Activated CD4-positive, alpha-beta T cell treated with anti-CD3 and anti-CD28 coated beads for 36 hours (primary cell): ENCODE results near the gene ENDOU. TPM values are rescaled to one million over a fixed set of nuclear protein-coding genes. Genes with fewer than 3 reads are reported as not detected.

Experiments
- ATAC-seq: fragments of 200-7000 bp; cut with Tn5 transposase; one replicate; pipeline ENCODE4 v1.10.0; 2021; ENCODE audit warnings: mild to moderate bottlenecking, moderate library complexity
- CTCF ChIA-PET: fragments of 350-600 bp; sonication (Branson Sonifier 250); formaldehyde crosslinking; loops from one replicate; lab custom pipeline; 2021; ENCODE audit warnings: antibody characterized with exemption; lab: Charles Lee
- POLR2A ChIA-PET: fragments of 350-600 bp; sonication (Branson Sonifier 250); formaldehyde crosslinking; loops from one replicate; lab custom pipeline; 2021; ENCODE audit warnings: antibody characterized with exemption, inconsistent platforms; lab: Charles Lee
- DNase-seq: peaks from one replicate; pipeline ENCODE4 v3.0.0-alpha.2; 2020
- H3K27ac Mint-ChIP-seq: one replicate; pipeline ENCODE4 v1.8.0; 2021; ENCODE audit warnings: mixed read lengths
- H3K27me3 Mint-ChIP-seq: one replicate; pipeline ENCODE4 v1.8.0; 2021; ENCODE audit warnings: mixed read lengths
- H3K36me3 Mint-ChIP-seq: one replicate; pipeline ENCODE4 v1.8.0; 2021; ENCODE audit warnings: low read depth, mixed read lengths
- H3K4me1 Mint-ChIP-seq: one replicate; pipeline ENCODE4 v1.8.0; 2021; ENCODE audit warnings: mixed read lengths
- H3K4me3 Mint-ChIP-seq: one replicate; pipeline ENCODE4 v1.8.0; 2021; ENCODE audit warnings: mild to moderate bottlenecking, moderate library complexity, mixed read lengths
- H3K9me3 Mint-ChIP-seq: one replicate; pipeline ENCODE4 v1.8.0; 2021; ENCODE audit warnings: low read depth, mixed read lengths
- intact Hi-C, 2 experiments: fragments of 100-400 bp; cut with DNase I in 1 of 2; cut with micrococcal nuclease in 1 of 2; formaldehyde crosslinking; loops; one replicate each; pipeline versions ENCODE4 v1.14.2 to v1.15.1; 2022 to 2024; cut with DNase I, micrococcal nuclease
- total RNA-seq, 2 experiments: library from RNA; stranded (reverse); gene quantifications; one replicate each; pipeline ENCODE4 v1.2.3, GENCODE V29; 2021

The ENDOU gene
- total RNA-seq, 2 experiments from 2014 or later = not detected

DNA sequence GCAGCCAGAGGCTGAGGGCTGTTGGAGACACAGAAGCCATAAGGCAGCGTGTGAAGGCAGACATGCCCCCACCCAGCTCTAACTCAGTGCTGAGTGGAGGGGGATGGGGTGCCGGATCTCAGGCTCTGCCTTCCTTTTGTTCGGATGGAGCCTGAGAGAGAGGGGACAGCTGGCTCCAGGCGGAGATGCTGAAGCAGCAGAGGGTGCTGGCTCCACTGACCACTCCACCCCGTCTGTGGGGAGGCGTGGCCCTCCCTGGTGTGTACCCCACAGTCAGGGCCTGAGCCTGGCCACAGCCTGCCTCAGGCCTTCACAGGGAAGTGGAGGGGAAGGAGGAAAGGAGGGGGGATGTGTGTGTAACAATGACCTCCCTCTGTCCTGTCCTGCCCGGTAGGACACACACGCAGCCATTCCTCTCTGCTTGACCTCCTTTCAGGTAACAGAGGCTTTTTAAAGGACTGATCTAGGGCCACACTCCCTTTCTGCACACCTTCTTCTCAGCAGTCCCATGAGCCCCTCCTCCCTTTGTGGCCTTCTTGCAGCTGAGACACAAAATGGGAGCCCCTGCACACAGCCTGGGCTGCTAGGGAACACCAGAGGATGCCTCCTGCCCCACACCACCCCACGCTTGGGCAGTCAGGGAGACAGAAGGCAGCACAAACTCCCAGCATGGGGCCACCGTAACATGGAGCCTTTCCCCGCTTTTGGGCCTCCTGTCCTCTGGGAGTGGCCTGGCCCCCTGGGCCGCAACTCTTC lies 9.6 kb upstream of the ENDOU start:
- intact Hi-C loops = no loop called here
- no peak overlapping the region for H3K4me3 Mint-ChIP-seq
- ATAC-seq = no peak
- no peak overlapping the region for H3K27ac Mint-ChIP-seq
- no peaks in the 10 kb centered on the region for H3K27me3 Mint-ChIP-seq
- H3K9me3 Mint-ChIP-seq = no peaks in the 10 kb centered on the region
- no peaks in the 10 kb centered on the region for H3K36me3 Mint-ChIP-seq
- POLR2A ChIA-PET = no interaction called here
- peaks cover 4% of the 10 kb centered on the region for H3K4me1 Mint-ChIP-seq
- CTCF ChIA-PET = interaction anchor here (0.8 to 6.5 kb wide), 3 partner anchors 7 to 32 kb away, joined by 4 to 63 read pairs (median 7); no protein-coding TSS in a partner anchor
- no peak for DNase-seq

DNA sequence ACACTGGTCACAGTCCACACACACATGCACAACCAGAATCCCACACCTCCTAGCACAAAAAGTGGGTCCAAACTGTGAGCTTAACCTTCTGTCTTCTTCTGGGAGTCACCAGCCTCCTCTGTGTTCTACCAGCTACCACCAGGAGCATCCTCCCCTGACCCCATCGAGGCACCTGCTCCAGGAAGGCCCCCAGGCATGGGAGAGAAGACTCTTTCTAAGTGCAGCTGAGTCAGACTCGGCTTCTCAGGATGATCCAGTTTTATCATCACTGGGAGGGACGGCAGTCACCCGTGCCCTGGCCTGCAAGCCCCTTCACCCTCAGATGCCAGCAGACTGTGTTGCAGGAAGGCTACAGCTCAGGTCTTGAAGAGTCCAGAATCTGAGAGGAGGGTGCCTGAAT lies 7.9 kb upstream of the ENDOU start:
- ATAC-seq (no peak), DNase-seq (no peak)
- ChIA-PET CTCF (interaction anchor here (0.8 to 6.5 kb wide), 8 partner anchors 9 to 104 kb away, joined by 3 to 63 read pairs (median 4); no protein-coding TSS in a partner anchor), POLR2A (interaction anchor here (0.5 to 0.6 kb wide), 2 partner anchors 31 to 109 kb away, joined by 3 to 5 read pairs; no protein-coding TSS in a partner anchor)
- intact Hi-C loops = no loop called here
- Mint-ChIP-seq H3K9me3 (no peaks in the 10 kb centered on the region), H3K4me3 (no peak overlapping the region), H3K4me1 (no peaks in the 10 kb centered on the region), H3K36me3 (no peaks in the 10 kb centered on the region), H3K27ac (no peak overlapping the region), H3K27me3 (no peaks in the 10 kb centered on the region)

- Mint-ChIP-seq H3K36me3 (no peaks in the 10 kb centered on the region), H3K4me3 (no peak overlapping the region), H3K9me3 (no peaks in the 10 kb centered on the region), H3K27me3 (no peaks in the 10 kb centered on the region), H3K27ac (no peak overlapping the region), H3K4me1 (no peaks in the 10 kb centered on the region)
- POLR2A ChIA-PET = interaction anchor here (0.5 to 0.7 kb wide), 2 partner anchors 9 to 110 kb away, joined by 3 read pairs; no protein-coding TSS in a partner anchor
- CTCF ChIA-PET = interaction anchor here (0.6 to 6.5 kb wide), 7 partner anchors 10 to 539 kb away, joined by 3 to 63 read pairs (median 4); no protein-coding TSS in a partner anchor
- intact Hi-C loops = no loop called here
- ATAC-seq = no peak
- no peak for DNase-seq
Measured at GRCh38 chr12:47732504-47732903, 7.2 kb upstream of the ENDOU start.

DNA sequence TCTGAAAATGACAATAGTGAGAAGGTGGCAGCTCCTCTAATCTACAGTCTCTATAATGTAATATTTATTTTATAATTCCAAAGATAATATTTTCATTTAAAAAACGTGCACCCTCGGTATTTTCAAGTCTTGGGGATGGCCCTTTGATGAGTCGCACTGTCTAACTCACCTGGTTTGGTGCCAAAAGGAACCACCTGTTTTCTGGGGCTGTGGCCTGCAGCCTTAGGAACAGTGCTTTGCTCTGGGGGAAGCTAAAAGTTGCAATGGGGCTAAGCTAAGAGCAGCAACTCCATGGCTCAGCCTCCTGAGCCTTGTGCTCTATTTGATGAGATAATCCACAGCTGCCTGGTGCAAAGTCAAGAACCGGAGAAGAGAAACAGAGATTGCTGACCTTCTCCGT lies 6.4 kb upstream of the ENDOU start:
- ATAC-seq = no peak
- Mint-ChIP-seq H3K27ac (no peak overlapping the region), H3K4me3 (no peak overlapping the region), H3K27me3 (no peaks in the 10 kb centered on the region), H3K9me3 (no peaks in the 10 kb centered on the region), H3K36me3 (no peaks in the 10 kb centered on the region), H3K4me1 (no peaks in the 10 kb centered on the region)
- intact Hi-C loops = no loop called here
- CTCF ChIA-PET = interaction anchor here (0.6 to 6.5 kb wide), 7 partner anchors 10 to 538 kb away, joined by 3 to 63 read pairs (median 4); no protein-coding TSS in a partner anchor
- DNase-seq = no peak
- POLR2A ChIA-PET = interaction anchor here (0.7 kb wide), 1 partner anchor 9 kb away, joined by 3 read pairs; no protein-coding TSS in a partner anchor

DNA sequence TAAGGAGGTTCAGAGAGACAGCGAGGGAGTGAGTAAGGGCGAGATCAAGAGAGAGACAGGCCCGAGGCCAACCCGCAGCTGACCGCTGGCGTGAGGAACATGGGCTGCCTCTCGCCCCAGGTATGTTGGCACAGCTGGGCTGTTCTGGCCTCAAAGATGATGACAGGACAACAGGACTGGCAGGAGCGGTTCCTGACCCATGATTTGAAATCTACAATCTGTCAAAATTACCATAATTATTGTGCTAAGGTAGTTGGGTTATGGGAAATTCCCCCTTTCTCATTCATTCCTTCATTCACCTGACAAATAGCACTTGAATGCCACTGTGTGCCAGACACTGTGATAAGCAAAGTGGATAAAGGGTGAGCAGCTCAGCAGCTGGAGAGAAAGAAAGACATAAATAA lies 5.1 kb upstream of the ENDOU start:
- ATAC-seq (no peak), DNase-seq (no peak)
- CTCF ChIA-PET = interaction anchor here (1.2 to 6.5 kb wide), 3 partner anchors 12 to 15 kb away, joined by 3 to 63 read pairs (median 10); no protein-coding TSS in a partner anchor
- no peaks in the 10 kb centered on the region for H3K36me3 Mint-ChIP-seq
- intact Hi-C loops = no loop called here
- H3K27ac Mint-ChIP-seq = no peak overlapping the region
- H3K4me1 Mint-ChIP-seq = peaks cover 10% of the 10 kb centered on the region
- H3K9me3 Mint-ChIP-seq = no peaks in the 10 kb centered on the region
- no peaks in the 10 kb centered on the region for H3K27me3 Mint-ChIP-seq
- H3K4me3 Mint-ChIP-seq = no peak overlapping the region
- POLR2A ChIA-PET = no interaction called here

DNA sequence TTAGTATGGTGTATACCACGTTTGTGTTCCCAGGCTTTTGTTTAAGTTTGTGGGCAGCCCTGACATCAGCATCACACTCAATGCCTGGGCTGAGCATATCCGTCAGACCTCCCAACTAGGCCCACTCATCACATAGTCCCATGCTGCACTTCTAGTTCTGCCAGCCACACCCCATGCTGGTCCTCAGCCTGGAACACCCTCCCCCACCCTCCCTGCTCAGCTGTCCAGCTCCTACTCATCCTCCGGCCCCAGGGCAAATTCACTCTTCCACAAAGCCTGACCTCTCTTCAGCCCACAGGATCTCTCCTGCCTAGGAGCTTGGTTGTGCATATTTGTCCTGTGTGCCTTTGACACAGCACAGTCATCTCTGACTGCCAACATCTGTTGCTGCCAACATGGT lies 3.9 kb upstream of the ENDOU start:
- H3K36me3 Mint-ChIP-seq = no peaks in the 10 kb centered on the region
- CTCF ChIA-PET = interaction anchor here (0.6 to 6.5 kb wide), 5 partner anchors 11 to 78 kb away, joined by 3 to 63 read pairs (median 4); no protein-coding TSS in a partner anchor

GRCh38 chr12:47725893-47726292 lies 603 bp upstream of the ENDOU start:
- peaks cover 18% of the 10 kb centered on the region for H3K4me1 Mint-ChIP-seq
- H3K27me3 Mint-ChIP-seq = no peaks in the 10 kb centered on the region
- H3K4me3 Mint-ChIP-seq = no peak overlapping the region
- ChIA-PET POLR2A (no interaction called here), CTCF (interaction anchor here (0.6 to 22.8 kb wide), 12 partner anchors 11 to 427 kb away, joined by 3 to 341 read pairs (median 5); partner anchors contain the start of gene SLC48A1)
- H3K27ac Mint-ChIP-seq = no peak overlapping the region
- intact Hi-C loops = no loop called here
- peak; percentile 28 for DNase-seq
- no peaks in the 10 kb centered on the region for H3K9me3 Mint-ChIP-seq
- ATAC-seq = peak; percentile 79
- H3K36me3 Mint-ChIP-seq = no peaks in the 10 kb centered on the region

More for the DNA sequence above, 3.9 kb upstream of the ENDOU start:
- no peaks in the 10 kb centered on the region for H3K27me3 Mint-ChIP-seq
- POLR2A ChIA-PET = interaction anchor here (0.5 kb wide), 1 partner anchor 322 kb away, joined by 4 read pairs; no protein-coding TSS in a partner anchor
- H3K4me1 Mint-ChIP-seq = peaks cover 10% of the 10 kb centered on the region
- no peak for DNase-seq
- intact Hi-C loops = no loop called here
- no peak for ATAC-seq
- no peaks in the 10 kb centered on the region for H3K9me3 Mint-ChIP-seq
- no peak overlapping the region for H3K4me3 Mint-ChIP-seq
- H3K27ac Mint-ChIP-seq = no peak overlapping the region

DNA sequence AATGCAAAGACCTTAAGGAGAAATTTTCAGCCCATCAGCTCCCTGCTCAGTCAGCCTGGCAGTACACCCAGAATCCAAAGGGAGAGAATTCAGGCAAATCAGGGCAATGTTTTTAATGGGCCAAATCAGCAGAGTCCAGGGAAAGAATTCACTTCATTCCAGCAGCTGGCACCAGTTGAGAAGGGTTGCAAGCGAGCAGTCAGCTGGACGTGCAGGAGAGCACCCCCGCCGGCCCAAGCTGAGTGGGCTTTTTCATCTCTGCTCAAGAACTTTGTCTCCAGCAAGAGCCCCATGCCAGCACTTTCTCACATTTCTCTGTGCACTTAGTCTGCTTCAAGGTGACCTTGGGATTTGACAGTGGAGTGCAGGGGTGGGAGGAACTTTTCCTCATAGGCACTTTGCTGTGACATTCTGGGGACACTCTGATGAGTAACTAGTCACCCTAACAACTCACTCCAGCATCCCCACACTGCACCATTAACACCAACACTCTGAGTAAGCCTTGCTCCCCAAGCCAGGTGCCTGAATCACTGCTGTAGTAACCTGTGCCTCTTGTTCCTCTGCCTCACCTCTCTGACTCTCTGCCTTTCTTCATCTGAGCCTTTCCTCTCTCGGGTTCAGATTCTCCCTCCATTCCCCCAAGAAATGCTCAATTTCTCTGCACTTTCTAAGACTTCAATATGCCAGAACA lies 2.2 kb downstream of the ENDOU start:
- CTCF ChIA-PET = interaction anchor here (0.6 to 22.8 kb wide), 10 partner anchors 11 to 212 kb away, joined by 3 to 341 read pairs (median 4); partner anchors contain the start of gene SLC48A1
- POLR2A ChIA-PET = no interaction called here
- ATAC-seq = peak; percentile 49
- no peak overlapping the region for H3K27ac Mint-ChIP-seq
- intact Hi-C loops = no loop called here
- DNase-seq = no peak
- H3K27me3 Mint-ChIP-seq = no peaks in the 10 kb centered on the region
- no peak overlapping the region for H3K4me3 Mint-ChIP-seq
- H3K9me3 Mint-ChIP-seq = no peaks in the 10 kb centered on the region
- peaks cover 5% of the 10 kb centered on the region for H3K36me3 Mint-ChIP-seq
- H3K4me1 Mint-ChIP-seq = peaks cover 19% of the 10 kb centered on the region

- Mint-ChIP-seq H3K36me3 (peaks cover 5% of the 10 kb centered on the region), H3K27ac (no peak overlapping the region), H3K4me3 (no peak overlapping the region), H3K4me1 (peaks cover 27% of the 10 kb centered on the region), H3K9me3 (no peaks in the 10 kb centered on the region), H3K27me3 (no peaks in the 10 kb centered on the region)
- ChIA-PET POLR2A (no interaction called here), CTCF (interaction anchor here (0.9 to 22.8 kb wide), 4 partner anchors 12 to 112 kb away, joined by 4 to 341 read pairs (median 6); partner anchors contain the start of gene SLC48A1)
- no peak for DNase-seq
- no peak for ATAC-seq
- intact Hi-C loops = no loop called here
Measured at GRCh38 chr12:47722136-47722834, 3.0 kb downstream of the ENDOU start.

DNA sequence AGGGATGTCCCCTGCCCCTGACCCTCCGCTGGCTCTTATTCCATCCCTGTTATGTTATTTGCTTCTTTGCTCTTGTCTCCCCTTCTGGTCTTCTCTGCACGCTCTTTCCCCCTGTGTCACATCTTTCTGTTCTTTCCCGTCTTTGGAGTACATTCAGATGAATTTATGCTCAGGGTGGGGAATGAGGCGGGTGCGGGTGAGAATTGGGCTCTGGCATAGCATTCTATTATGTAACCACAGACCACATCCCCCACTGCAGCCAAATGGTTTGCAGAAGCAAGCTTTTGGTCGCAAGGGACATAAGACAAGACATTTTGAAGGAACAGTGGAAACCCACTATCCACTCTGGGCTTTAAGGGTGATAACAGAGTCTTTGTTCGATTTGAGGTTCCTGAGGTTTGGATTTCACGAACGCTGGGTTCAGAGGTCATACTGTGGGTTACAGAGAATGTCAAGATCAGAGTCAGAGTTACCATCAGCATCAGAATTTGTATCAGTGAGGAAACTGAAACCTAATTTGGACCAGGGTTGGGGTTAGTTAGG lies 3.8 kb downstream of the ENDOU start:
- POLR2A ChIA-PET = no interaction called here
- intact Hi-C loops = no loop called here
- no peak for DNase-seq
- H3K4me3 Mint-ChIP-seq = no peak overlapping the region
- no peak overlapping the region for H3K27ac Mint-ChIP-seq
- peaks cover 5% of the 10 kb centered on the region for H3K36me3 Mint-ChIP-seq
- H3K4me1 Mint-ChIP-seq = peaks cover 34% of the 10 kb centered on the region
- CTCF ChIA-PET = interaction anchor here (0.9 to 22.8 kb wide), 3 partner anchors 11 to 52 kb away, joined by 4 to 341 read pairs (median 6); partner anchors contain the start of gene SLC48A1
- H3K27me3 Mint-ChIP-seq = no peaks in the 10 kb centered on the region
- no peaks in the 10 kb centered on the region for H3K9me3 Mint-ChIP-seq
- peak; percentile 17 for ATAC-seq
